Glutamatergic neuron (in vitro differentiated cells): ENCODE data around the gene TINCR. TPM values are rescaled to one million over a fixed set of nuclear protein-coding genes. Genes with fewer than 3 reads are reported as not detected.

Source experiments
- DNase-seq: peaks from one replicate; pipeline ENCODE4 v3.0.0; 2022
- H3K27ac Mint-ChIP-seq: one replicate; pipeline ENCODE4 v1.8.0; 2020; ENCODE audit warnings: mild to moderate bottlenecking, mixed read lengths, inconsistent platforms; ENCODE audit not compliant: unreplicated experiment
- H3K27me3 Mint-ChIP-seq: one replicate; pipeline ENCODE4 v1.8.0; 2020; ENCODE audit warnings: mild to moderate bottlenecking, moderate library complexity, mixed read lengths, inconsistent platforms; ENCODE audit not compliant: unreplicated experiment
- H3K36me3 Mint-ChIP-seq: one replicate; pipeline ENCODE4 v1.8.0; 2020; ENCODE audit warnings: mild to moderate bottlenecking, mixed read lengths, inconsistent platforms; ENCODE audit not compliant: unreplicated experiment
- H3K4me1 Mint-ChIP-seq: one replicate; pipeline ENCODE4 v1.8.0; 2020; ENCODE audit warnings: mild to moderate bottlenecking, low read depth, mixed read lengths, inconsistent platforms; ENCODE audit not compliant: unreplicated experiment
- H3K4me3 Mint-ChIP-seq: one replicate; pipeline ENCODE4 v1.8.0; 2020; ENCODE audit warnings: mild to moderate bottlenecking, mixed read lengths, inconsistent platforms; ENCODE audit not compliant: unreplicated experiment
- H3K9me3 Mint-ChIP-seq: one replicate; pipeline ENCODE4 v1.8.0; 2020; ENCODE audit warnings: mild to moderate bottlenecking, moderate library complexity, mixed read lengths, inconsistent platforms; ENCODE audit not compliant: unreplicated experiment
- CTCF ChIP-seq: fragments of 200-600 bp; sonication (generic); IDR thresholded peaks from one replicate; pipeline ENCODE4 v1.5.0; 2021; ENCODE audit not compliant: partially characterized antibody, unreplicated experiment
- total RNA-seq: library from RNA; stranded (reverse); fragmentation: NEBNext Ultra II Directional; extraction: Animal tissue kit (Norgen Biotek cat#: 25700); gene quantifications from one replicate; pipeline ENCODE4 v1.2.1, GENCODE V29; 2021; ENCODE audit not compliant: unreplicated experiment

The TINCR gene
- total RNA-seq, 1 donor from 2014 or later = 1.0 TPM

- DNase-seq = no peak
- no peak for TF ChIP-seq CTCF
- Mint-ChIP-seq H3K27me3 (peaks cover 6% of the 10 kb centered on the region), H3K4me1 (no peaks in the 10 kb centered on the region), H3K4me3 (no peak overlapping the region), H3K9me3 (peaks cover 9% of the 10 kb centered on the region), H3K27ac (no peak overlapping the region), H3K36me3 (no peaks in the 10 kb centered on the region)
Observed at GRCh38 chr19:5560156-5560555, 7.6 kb downstream of the TINCR start.

GRCh38 chr19:5559804-5560133 is 8.0 kb downstream of the TINCR start:
- Mint-ChIP-seq H3K9me3 (peaks cover 9% of the 10 kb centered on the region), H3K27ac (no peak overlapping the region), H3K4me1 (no peaks in the 10 kb centered on the region), H3K36me3 (no peaks in the 10 kb centered on the region), H3K27me3 (peaks cover 6% of the 10 kb centered on the region), H3K4me3 (no peak overlapping the region)
- no peak for TF ChIP-seq CTCF
- no peak for DNase-seq

GRCh38 chr19:5558101-5558621 is 9.6 kb downstream of the TINCR start:
- Mint-ChIP-seq H3K27me3 (peaks cover 6% of the 10 kb centered on the region), H3K36me3 (no peaks in the 10 kb centered on the region), H3K4me3 (no peak overlapping the region), H3K27ac (no peak overlapping the region), H3K4me1 (no peaks in the 10 kb centered on the region), H3K9me3 (peaks cover 10% of the 10 kb centered on the region)
- DNase-seq = no peak
- TF ChIP-seq CTCF = no peak

GRCh38 chr19:5557691-5558090 is 10.1 kb downstream of the TINCR start:
- no peak overlapping the region for H3K4me3 Mint-ChIP-seq
- DNase-seq = no peak
- H3K9me3 Mint-ChIP-seq = peaks cover 10% of the 10 kb centered on the region
- H3K36me3 Mint-ChIP-seq = no peaks in the 10 kb centered on the region
- H3K4me1 Mint-ChIP-seq = no peaks in the 10 kb centered on the region
- TF ChIP-seq CTCF = no peak
- no peak overlapping the region for H3K27ac Mint-ChIP-seq
- H3K27me3 Mint-ChIP-seq = peaks cover 3% of the 10 kb centered on the region

GRCh38 chr19:5554828-5555227 is 12.9 kb downstream of the TINCR start:
- no peak overlapping the region for H3K27ac Mint-ChIP-seq
- TF ChIP-seq CTCF = no peak
- no peaks in the 10 kb centered on the region for H3K36me3 Mint-ChIP-seq
- peaks cover 7% of the 10 kb centered on the region for H3K9me3 Mint-ChIP-seq
- peaks cover 2% of the 10 kb centered on the region for H3K27me3 Mint-ChIP-seq
- H3K4me1 Mint-ChIP-seq = peaks cover 11% of the 10 kb centered on the region
- no peak overlapping the region for H3K4me3 Mint-ChIP-seq
- no peak for DNase-seq
